Superior temporal gyrus (tissue), 1 donor: ENCODE data around the gene INSR.
"Not testable (repeated sequence)": the region's sequence is repeated elsewhere in the genome, so short reads cannot be mapped to it uniquely, and the experiment has no call there.

Experiments
- DNase-seq: peaks from one replicate; pipeline ENCODE4 v3.0.0-alpha.2; 2016; ENCODE audit errors: extremely low spot score

Gene INSR

DNA sequence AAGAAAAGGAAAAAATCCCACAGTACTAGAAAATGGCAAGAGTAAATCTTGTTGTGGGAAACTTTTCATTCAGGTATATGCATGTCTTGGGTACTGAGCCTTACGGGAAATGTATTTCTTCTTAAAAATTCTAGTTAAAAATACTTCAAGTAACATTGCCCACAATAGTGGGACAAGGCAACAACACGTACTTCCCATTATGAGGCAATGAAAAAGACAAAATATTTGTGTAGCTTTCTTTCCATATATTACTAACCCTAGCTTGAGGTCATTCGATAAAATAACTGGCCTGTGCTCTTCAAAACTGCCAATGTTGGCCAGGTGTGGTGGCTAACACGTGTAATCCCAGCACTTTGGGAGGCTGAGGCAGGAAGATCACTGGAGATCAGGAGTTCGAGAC is 99.2 kb downstream of the INSR start:
- no peak for DNase-seq

GRCh38 chr19:7194566-7194965 is 99.6 kb downstream of the INSR start:
- no peak for DNase-seq

GRCh38 chr19:7191946-7192691 is 102.1 kb downstream of the INSR start:
- no peak for DNase-seq

DNA sequence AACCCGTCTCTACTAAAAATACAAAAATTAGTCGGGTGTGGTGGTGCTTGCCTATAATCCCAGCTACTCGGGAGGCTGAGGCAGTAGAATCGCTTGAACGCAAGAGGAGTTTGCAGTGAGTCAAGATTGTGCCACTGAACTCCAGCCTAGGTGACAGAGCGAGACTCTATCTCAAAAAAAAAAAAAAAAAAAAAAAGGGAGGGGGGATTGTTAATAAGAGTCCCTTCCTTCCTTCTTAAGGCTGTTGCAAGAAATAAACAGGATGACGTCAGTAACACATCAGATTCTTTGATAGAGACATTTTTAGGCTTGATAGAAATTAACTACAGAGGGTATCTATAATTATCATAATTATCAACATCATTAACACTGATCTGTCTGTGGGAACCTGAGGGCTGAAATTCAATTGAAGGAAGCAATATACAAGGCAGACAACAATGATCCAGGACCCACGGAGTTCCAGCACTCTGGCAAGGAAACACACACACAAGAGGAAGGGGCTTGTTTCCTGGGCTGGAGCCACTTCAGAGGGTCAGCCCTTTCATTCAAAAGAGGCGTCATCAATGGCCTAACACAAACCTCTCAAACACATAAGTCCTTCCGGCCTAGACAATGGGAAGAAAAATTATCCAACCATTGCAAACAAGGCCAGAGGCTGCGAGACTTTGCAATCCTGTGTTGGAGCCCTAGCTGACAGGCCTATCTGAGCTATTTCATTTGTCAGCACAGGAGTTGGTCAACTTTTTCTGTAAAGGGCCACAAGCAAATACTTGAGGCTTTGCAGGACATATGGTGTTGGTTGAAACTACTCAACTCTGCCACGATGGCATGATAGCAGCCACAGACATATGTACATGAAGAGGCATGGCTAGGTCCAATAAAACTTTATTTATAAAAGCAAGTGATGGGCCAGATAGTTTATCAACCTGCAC is 105.2 kb downstream of the INSR start:
- no peak for DNase-seq

DNA sequence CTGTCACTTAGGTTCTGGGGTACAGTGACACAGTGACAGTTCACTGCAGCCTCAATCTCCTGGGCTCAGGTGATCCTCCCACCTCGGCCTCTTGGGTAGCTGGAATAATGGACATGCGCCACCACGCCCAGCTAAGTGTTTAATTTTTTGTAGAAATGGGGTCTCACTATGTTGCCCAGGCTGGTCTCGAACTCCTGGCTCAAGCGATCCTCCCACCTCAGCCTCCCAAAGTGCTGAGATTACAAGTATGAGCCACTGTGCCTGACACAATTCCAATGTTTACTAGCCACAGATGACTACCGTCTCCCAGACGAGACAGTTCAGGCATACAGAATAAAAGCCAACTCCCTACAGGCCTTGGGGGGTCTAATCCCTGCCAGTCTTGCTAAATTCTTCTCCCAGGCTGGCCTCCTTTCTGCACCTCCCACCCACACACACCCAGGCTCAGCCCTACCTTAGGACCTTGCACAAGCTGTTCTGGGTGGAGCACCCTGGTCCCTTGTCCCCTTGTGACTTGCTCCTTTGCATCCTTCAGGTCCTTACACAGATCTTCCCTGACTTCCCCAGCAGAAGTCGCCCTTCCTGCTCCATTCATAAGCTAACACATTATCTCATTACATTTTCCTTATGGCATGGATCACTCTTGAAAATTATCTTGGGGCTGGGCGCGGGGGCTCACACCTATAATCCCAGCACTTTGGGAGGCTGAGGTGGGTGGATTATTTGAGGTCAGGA is 106.4 kb downstream of the INSR start:
- no peak for DNase-seq

DNA sequence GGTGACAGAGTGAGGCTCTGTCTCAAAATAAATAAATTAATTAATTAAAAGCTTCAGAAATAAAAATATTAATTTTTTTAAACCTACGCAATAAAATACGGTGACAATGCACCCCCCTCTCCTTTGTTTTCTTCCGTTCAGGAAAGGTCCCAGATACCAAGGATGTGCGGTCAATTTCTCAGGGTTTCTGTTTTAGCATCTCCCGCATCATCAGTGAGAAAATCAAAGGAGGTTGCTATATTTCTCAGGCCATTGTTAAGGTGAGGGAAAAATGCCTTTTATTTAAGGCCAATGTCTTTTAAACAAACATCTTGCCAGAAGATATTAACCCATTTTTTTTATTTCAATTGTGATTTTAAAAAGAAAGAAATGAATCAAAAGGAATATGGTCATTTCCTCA is 111.7 kb downstream of the INSR start:
- DNase-seq: no peak

DNA sequence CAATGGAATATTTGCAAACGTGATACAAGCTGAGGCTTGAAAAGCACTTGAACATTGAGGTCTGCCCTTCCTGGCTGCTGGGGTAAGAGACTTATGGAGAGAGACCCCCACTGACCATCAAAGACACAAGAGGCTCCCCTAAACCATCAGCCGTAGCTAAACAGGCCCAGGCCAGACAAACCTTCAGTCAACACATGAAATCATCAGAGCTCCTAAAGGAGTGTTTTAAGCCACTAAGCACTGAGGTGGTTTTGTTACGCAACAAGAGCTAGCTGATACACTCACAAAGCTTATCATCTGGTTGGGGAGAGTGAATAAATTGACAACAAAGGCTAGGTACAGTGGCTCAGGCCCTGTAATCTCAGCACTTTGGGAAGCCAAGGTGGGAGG is 114.3 kb downstream of the INSR start:
- DNase-seq: no peak

DNA sequence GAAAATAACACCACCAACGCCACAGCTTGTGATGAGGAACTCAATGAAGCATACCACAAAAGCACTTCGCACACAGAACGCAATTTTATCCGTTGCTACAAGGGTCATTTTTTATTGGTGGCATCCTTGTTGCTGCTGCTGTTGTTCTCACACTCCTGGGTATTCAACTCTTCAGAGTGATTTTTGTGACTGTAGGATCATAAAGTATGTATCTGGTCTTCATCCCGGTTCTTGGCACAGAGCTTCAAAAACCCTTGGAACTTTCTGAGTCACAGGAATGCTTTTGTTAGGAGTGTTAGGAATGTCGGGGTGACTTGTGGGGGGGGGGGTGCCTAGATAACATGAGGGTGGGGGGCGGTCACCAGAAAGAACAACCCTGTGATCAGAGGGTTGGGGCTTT is 116.3 kb downstream of the INSR start:
- DNase-seq: no peak

DNA sequence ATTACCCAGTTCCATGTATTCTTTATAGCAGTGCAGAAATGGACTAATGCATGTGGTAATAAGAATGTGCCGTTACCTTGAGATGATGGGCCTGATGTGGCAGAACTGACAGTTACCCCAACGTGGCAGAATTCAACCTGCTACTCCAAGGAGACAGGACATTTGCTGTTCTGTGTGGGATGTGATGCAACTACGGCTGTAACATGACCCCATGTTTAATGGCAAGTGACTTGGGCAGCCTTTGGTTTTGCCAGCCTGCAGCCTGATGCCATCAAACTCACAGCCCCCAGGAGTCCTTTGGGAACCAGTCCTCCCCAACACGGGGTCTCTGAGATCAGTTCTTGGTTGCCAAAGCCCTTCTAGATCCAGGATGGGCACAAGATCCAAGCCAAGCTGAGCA is 117.4 kb downstream of the INSR start:
- DNase-seq: no peak

DNA sequence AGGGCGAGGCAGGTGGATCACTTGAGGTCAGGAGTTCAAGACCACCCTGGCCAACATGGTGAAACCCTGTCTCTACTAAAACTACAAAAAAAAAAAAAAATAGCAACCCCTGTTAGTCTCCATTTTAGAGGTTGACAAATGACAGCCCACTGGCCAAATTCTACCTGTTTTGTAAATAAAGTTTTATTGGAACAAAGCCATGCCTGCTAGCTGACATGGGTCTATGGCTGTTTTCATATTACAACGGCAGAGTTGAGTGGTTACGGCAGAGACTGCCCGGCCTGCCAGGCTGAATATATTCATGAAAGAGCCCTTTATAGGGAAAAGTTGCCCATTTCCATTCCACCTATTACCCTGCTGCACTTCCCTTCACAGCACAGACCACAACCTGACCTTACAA is 121.4 kb downstream of the INSR start:
- no peak for DNase-seq

DNA sequence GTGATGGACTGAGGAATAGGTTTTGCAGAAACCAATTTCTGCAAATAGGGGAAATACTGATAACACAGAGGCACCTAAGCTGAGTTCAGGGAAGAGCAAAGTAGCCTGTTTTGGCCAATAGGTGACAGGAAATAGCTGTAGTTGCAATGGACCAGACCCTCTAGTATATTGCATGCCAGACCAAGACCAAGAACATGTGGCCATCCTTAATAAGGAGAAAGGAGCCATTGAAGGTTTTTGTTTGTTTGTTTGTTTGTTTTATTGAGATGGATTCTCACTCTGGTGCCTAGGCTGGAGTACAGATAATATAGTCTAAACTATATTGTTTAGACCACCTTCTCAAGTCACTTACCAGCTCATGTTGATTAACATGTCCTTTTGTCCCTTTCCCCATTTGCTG is 123.2 kb downstream of the INSR start:
- no peak for DNase-seq

GRCh38 chr19:7168941-7169340 is 125.3 kb downstream of the INSR start:
- DNase-seq: no peak

GRCh38 chr19:7161292-7161691 is 132.9 kb downstream of the INSR start:
- no peak for DNase-seq

- DNase-seq: peak; percentile 30
Measured at GRCh38 chr19:7159105-7159933, 134.9 kb downstream of the INSR start.

- no peak for DNase-seq
Measured at GRCh38 chr19:7153022-7153421, 141.2 kb downstream of the INSR start.

DNA sequence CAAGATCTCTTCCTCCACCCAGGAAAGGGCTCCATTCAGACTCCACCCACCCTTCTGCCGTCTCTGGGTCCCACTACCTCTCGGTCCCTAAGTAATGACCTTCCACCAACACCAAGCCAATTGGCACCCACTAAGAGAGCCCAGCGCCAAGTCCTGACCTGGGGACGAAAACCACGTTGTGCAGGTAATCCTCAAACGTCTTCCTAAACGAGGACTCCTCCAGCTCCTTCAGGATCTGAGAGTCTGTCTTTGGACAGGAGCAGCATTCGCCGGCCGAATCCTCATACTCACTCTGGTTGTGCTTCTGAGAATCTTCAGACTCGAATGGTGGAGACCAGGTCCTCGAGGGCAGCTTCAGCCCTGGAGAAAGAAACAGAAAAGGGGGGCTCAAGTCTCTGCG is 141.6 kb downstream of the INSR start:
- no peak for DNase-seq

DNA sequence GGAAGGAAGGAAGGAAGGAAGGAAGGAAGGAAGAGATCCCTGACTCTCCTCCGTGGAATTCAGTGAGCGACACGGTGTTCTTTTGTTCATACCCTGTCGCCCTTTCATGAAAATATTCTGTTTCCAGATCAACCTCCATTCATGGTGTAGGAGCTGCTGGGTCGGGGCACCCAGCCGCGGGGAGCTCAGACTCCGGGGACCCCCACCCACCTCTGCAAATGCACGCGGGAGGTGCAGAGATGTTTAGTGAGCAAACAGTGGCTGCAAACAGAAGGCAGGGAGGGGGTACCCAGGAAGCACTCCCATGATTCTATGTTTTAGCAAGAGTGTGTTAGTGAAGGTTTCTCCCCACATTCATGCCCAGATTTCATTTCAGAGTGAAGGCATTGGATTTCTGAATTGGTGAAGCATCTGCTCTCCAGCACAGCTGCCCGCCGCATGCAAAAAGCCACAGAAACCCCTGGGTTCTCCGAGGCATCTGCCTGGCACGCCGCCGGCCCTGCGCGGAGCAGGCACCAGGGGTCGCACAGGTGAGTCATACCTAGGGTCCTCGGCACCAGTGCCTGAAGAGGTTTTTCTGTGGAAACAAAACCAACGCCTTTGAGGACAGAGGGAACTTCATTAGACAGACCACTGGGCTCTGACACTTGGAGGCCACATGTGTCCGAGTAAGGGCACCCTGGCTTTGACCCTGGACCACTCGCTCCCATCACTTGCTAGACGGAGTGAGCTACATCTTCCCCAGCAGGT is 144.1 kb downstream of the INSR start:
- DNase-seq: no peak

DNA sequence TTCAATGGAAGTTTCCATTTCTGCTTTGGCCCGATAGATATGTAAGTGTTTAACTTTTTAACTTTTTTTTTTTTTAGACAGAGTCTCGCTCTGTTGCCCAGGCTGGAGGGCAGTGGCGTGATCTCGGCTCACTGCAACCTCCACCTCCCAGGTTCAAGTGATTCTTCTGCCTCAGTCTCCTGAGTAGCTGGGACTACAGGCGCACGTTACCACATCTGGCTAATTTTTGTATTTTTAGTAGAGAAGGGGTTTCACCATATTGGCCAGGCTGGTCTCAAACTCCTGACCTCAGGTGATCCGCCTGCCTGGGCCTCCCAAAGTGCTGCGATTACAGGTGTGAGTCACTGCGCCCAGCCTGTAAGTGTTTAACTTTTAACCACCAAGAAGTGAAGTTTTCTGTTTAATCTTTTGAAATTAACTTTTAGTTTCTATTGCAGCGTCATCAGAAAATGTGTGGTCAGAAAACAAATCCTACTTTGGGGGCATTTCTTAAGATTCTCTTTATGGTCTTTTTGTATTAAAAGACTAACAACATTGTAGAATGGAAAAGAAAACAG is 147.0 kb downstream of the INSR start:
- DNase-seq: not testable (repeated sequence)

GRCh38 chr19:7146086-7146485 is 148.1 kb downstream of the INSR start:
- not testable (repeated sequence) for DNase-seq

DNA sequence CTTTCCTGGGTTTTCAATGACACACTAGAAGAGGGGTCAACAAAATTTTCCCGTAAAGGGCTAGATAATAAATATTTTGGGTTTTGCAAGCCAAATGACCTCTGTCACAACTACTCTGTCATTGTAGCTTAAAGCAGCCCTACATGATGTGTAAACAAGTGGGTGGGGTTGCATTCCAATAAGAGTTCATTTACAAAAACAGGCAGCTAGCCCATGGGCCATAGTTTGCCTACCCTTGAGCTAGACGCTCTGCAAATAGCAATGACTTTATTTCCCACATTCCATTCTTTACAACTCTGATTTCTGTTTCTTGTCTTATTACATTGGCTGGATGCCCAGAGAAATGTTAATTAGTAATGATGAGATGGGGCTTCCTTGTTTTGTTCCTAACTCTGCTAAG is 148.7 kb downstream of the INSR start:
- no peak for DNase-seq
